ENCODE results near the gene RFX4.
"Not testable (repeated sequence)": the region's sequence is repeated elsewhere in the genome, so short reads cannot be mapped to it uniquely, and the experiment has no call there.

Gene RFX4

GRCh38 chr12:106588771-106589170, 6.0 kb downstream of the RFX4 start:
- DNase-seq (ENCODE audit: insufficient read length, low spot score) (no peak), FAIRE-seq (no peak)

DNA sequence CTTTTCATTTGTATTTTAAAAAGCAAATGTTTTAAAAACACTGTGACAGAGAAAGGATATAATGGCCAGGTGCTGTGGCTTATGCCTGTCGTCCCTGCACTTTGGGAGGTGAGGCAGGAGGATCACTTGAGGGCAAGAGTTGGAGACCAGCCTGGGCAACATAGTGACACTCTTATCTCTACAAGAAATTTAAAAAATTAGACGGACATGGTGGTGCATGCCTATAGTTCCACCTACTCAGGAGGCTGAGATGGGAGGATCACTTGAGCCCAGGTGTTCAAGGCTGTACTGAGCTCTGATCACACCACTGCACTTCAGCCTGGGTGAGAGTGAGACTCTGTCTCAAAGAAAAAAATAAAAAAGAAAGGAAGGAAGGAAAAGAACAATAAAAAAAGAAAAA, 7.8 kb downstream of the RFX4 start:
- FAIRE-seq: no peak
- no peak for DNase-seq (ENCODE audit: insufficient read length, low spot score)

DNA sequence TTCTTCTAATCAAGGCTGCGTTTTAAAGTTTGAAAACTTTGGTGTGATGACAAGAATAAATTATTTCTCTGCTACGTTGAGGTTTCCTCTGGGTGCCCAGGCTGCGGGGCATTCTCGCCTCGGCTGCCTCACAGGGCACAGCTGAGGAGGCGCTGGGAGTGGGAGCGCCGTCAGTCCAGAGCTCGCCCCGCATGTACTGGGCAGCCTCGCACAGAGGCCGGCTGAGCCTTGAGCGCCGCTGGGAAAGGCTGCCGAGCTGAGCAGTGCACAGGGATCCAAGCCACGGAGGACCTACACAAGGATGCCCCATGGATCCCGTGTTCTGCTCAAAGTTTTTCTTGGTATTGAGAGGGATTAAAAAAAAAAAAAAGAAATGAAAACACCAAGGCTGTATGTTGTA, 11.6 kb downstream of the RFX4 start:
- FAIRE-seq (no peak), DNase-seq (ENCODE audit: insufficient read length, low spot score) (no peak)

DNA sequence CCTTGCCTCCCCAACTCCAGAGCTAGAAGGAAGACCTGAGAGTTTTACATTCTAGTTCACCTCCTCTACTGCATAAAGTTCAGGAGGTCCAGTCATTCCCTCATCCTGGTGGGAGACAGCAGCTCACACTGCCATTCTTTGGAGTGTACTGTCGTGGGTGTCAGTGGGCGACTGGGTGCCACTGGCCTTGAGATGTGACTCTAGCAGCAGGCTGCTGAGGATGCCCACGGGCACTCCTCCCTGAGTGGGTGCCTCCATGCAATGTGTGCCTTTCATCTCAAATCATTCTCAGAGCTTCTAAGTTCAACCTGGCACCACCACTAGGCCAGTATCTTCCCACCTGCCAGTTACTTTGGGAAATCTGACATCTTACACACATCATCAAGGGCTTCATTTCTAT, 12.5 kb downstream of the RFX4 start:
- DNase-seq (ENCODE audit: insufficient read length, low spot score) (no peak), FAIRE-seq (no peak)

GRCh38 chr12:106598003-106598402, 15.2 kb downstream of the RFX4 start:
- FAIRE-seq: no peak
- no peak for DNase-seq (ENCODE audit: insufficient read length, low spot score)

DNA sequence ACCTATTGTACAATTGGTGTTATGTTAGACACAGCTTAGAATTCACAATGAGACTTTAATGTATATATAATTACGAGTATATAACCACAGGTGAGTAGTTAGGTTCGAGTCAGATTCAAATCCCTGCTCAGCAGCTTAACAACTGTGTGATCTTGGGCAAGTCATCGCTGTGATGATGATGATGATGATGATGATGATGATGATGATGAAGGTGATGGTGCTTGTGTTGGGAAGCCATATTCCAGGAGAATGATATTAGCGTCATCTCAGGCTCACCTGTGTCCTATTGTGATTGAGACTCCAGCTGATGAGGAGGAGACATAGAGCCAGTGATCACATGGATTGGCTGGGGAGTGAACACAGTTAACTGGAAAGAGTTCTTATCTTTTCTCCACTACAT, 16.5 kb downstream of the RFX4 start:
- DNase-seq (ENCODE audit: insufficient read length, low spot score) (no peak), FAIRE-seq (no peak)

DNA sequence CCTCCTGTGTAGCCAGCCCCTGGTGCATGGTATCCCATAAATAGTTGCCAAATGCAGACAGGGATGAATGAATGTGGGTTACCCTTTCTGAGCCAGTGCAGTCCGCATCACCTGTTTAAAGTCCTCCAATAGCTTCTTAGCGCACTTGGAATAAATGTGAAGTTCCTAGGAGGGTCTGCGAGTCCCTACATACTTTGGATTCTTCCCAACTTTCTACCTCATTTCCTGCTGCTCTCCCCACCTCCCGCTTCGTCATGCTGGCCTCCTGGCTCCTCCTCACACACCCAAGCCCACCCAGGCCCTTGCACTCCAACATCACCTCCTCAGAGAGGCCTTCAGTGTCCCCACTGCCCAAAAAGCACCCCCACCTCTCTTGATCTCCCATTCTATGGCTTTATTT, 17.7 kb downstream of the RFX4 start:
- FAIRE-seq: no peak

DNA sequence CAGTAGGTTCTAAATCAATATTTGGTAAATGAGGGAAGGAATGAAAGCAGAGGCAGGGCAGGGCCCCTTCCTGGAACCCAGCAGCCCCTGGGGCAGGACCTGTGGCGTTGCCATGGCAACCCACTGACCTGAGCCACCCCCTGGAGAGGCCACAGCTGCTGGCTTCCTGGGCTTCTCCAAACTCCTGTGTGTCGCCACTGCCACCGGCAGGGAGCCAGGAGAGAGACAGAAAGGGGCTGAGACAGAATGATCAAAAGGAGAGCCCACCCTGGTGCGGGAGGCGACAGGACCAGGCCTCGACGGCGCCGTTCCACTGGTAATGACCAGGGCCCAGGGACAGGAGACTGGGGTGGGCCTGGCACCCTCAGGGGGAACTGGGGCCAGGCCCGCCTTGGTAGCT, 18.2 kb downstream of the RFX4 start:
- no peak for FAIRE-seq
- no peak for DNase-seq (ENCODE audit: insufficient read length, low spot score)

More for the DNA sequence above, 17.7 kb downstream of the RFX4 start:
- no peak for DNase-seq (ENCODE audit: insufficient read length, low spot score)

DNA sequence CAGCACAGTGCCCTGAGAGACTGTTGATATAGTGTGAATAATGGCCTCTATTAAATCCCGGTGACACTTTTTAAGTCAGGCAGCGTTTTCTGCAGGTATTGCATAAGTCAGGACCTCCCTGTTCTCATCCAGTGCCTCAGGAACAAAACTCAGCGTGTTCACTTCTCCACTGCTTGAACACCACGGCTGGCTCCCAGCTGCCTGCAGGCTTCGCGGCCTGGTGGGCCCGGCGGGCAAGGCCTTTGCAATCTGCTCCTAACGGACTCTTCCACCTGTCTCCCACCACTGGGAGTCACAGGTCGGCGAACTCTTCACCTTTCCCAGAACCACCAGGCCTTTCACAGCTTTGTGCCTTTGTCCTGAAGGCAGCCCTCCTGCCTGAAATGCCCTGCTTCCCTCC, 18.7 kb downstream of the RFX4 start:
- DNase-seq (ENCODE audit: insufficient read length, low spot score) (no peak), FAIRE-seq (no peak)

GRCh38 chr12:106602076-106602475, 19.3 kb downstream of the RFX4 start:
- FAIRE-seq (no peak), DNase-seq (ENCODE audit: insufficient read length, low spot score) (no peak)

GRCh38 chr12:106605254-106605653, 22.4 kb downstream of the RFX4 start:
- FAIRE-seq (no peak), DNase-seq (ENCODE audit: insufficient read length, low spot score) (no peak)

DNA sequence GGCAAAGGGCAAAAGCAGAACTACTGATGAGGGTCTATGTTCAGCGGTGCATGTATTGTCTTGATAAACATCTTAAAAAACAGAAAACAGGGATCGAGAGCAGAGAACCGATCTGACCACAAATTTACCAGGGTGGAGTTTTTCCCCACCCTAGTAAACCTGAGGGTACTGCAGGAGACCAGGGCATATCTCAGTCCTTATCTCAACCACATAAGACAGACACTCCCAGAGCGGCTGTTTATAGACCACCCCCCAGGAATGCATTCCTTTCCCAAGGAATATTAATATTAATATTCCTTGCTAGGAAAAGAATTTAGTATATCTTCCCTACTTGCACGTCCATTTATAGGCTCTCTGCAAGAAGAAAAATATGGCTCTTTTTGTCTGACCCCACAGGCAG, 37.8 kb downstream of the RFX4 start:
- not testable (repeated sequence) for FAIRE-seq; DNase-seq (ENCODE audit: insufficient read length, low spot score)

- DNase-seq (ENCODE audit: insufficient read length, low spot score) (no peak), FAIRE-seq (no peak)
Measured at GRCh38 chr12:106625976-106626375, 43.2 kb downstream of the RFX4 start.

DNA sequence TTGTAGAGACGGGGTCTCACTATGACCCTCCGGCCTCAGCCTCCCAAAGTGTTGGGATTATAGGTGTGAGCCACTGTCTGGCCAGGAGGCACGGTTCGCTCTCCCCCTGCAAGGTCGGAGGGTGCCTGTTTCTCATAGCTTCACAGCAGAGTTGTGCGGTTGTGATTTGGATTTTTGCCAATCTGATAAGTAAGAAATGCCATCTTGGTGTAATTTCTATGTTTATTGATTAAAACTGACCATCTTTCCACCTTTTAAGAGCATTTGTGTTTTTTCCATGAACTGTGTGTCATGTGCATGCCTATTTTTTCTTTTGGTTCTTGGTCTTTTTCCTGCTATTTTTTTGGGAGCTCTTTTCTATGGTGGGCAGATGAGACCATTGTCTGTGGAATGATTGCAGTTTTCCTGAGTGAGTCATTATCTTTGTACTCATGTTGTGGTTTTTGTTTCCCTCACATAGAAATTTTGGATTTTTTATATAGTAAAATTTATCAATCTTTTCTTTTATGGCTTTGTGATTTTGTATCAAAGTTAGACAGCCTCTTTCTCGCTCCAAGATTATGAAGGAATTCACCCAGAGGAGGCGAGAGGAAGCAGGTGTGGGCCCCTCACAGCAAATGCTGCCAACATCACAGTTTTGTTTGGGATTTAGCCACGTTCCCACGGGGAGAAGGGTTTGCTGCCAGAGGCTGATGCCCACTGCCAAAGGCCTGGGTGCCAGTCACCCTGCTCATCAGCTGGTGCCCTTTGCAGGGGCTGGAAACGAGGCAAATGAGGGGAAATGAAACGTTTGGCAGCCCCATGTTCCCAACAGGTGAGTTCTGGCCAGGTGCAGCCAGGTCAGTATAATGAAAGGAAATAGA, 47.2 kb downstream of the RFX4 start:
- FAIRE-seq: no peak
- no peak for DNase-seq (ENCODE audit: insufficient read length, low spot score)

GRCh38 chr12:106631150-106631549, 48.3 kb downstream of the RFX4 start:
- no peak for DNase-seq (ENCODE audit: insufficient read length, low spot score)
- no peak for FAIRE-seq

GRCh38 chr12:106631797-106632196, 49.0 kb downstream of the RFX4 start:
- FAIRE-seq (no peak), DNase-seq (ENCODE audit: insufficient read length, low spot score) (no peak)

DNA sequence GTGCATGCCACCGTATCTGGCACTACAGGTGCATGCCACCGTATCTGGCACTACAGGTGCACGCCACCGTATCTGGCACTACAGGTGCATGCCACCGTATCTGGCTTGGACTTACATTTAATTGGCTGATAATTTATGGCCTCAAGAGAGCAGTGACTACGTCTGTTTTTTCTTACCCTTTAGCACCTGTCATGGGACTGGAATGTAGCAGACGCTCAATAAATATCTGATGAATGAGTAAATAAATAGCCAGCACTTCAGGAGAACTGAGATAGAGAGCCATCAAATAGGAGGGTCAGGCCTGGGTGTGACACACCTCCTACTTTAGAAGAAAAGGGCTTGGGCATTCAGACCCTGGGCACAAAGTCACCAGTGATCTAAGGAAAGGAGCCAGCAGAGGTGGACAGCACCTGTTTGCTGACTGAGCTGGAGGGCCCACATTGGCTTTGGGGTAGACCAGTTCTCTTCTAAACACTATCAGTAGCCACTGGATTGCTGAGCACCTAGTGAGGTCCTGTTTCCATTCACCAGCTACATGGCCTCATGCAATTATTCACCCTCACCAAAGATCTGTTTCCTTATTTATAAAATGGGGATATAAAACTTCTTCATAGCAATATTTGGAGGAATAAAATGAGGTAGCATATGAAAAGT, 50.1 kb downstream of the RFX4 start:
- no peak for DNase-seq (ENCODE audit: insufficient read length, low spot score)
- no peak for FAIRE-seq

GRCh38 chr12:106633451-106633823, 50.6 kb downstream of the RFX4 start:
- FAIRE-seq (no peak), DNase-seq (ENCODE audit: insufficient read length, low spot score) (no peak)

DNA sequence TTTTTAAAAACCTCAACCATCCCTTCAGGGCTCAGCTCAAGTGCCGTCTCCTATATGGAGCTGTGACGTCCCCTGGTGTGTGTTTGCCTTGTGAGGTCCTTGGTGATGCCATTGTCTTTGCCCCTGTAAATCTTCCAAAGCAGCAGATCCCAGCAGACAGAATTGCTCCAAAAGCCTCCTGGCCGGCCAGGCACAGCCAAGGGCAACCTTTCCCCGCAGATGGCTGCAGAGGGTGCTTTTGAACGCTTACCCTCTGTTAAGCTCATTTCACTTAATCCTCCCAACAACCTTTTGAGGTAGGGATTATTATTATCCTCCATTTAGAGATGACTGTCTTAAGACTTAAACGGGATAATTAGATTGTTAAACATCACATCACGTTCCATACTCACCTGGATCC, 51.4 kb downstream of the RFX4 start:
- FAIRE-seq: no peak
- no peak for DNase-seq (ENCODE audit: insufficient read length, low spot score)

- DNase-seq (ENCODE audit: insufficient read length, low spot score) (no peak), FAIRE-seq (no peak)
Measured at GRCh38 chr12:106643000-106643399, 60.2 kb downstream of the RFX4 start.

DNA sequence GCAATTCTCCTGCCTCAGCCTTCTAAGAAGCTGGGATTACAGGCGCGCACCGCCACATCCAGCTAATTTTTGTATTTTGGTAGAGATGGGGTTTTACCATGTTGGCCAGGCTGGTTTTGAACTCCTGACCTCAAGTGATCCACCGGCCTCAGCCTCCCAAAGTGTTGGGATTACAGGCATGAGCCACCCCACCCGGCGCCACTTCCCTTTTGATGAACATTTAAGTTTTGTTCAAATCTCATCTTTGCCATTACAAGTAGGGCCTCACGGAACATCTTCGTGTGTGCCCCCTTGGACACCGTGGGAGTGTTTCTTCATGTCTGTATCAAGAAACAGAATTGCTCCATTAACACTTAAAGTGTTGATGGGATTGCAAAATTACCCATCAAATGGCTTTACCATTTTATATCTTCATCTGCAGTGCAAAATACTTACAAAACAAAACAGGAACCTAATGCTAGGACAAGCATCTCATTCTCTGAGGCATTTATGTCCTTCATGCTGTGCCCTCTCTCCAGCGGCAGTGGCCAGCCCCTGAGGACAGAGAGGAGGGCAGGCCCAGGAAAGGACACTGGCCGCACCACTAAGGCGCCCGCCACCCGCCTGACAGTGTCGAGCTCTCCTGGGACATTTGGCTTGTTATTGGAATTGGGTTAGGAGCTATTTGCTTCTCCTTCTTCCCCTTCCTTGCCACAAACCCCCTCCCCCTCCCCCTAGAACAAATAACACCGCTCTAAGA, 61.7 kb downstream of the RFX4 start:
- FAIRE-seq (no peak), DNase-seq (ENCODE audit: insufficient read length, low spot score) (no peak)

- FAIRE-seq (no peak), DNase-seq (ENCODE audit: insufficient read length, low spot score) (no peak)
Measured at GRCh38 chr12:106645074-106645421, 62.2 kb downstream of the RFX4 start.
